ENCODE results near the gene PITX1. TPM values are rescaled to one million over a fixed set of nuclear protein-coding genes. Genes with fewer than 3 reads are reported as not detected.
A peak's percentile ranks its signal among the peaks of the same experiment; 100 is the strongest.

The PITX1 gene
- total and polyA plus RNA-seq, 7 donors: 13.6 to 103 (median 42.7) TPM

DNA sequence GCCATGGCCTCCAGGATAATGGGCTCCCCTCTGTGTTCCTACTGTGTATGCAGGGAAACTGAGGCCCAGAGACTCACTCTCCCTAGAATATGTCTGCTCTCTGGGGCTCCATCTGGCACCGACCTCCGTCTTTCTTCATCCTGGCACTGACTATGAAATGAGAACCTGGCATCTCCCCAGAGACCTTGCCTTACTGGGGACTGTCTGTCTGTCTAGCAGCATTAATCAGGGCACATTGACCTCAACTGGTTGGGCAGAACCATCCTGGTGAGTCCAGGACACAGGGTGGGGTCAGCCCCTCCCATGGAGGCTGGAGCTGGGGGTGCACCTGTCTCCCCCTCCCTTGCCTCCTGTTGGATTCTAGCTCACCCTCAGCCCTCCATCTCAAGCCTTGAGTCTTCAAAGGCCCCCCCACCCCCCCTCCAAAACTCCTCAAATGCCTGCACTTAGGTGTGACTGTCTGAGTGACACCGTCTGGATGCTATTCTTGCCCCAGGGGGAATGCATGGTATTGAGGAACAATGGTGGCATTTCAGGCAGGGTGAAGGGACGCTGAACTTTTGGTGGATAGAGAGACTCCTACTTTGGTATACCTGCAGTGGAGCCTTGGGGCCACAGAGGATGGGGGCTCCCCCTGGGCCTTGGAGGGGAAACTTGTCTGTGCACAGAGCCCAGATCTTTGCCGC is 12.8 kb upstream of the PITX1 start:
- intact Hi-C loops (cut with DNase I): no loop called here
- H3K27me3 ChIP-seq (ENCODE audit: insufficient read depth in 3 of 3, low read length in 2 of 3): peaks cover 0 to 13% (median 2%) of the 10 kb centered on the region in 3 donors
- H3K36me3 ChIP-seq (ENCODE audit: insufficient read depth in 1 of 2, low read depth in 1 of 2): no peaks in the 10 kb centered on the region
- no peak overlapping the region for H3K27ac ChIP-seq
- H3K4me3 ChIP-seq: no peak overlapping the region
- H3K9me3 ChIP-seq: no peaks in the 10 kb centered on the region
- TF ChIP-seq, protein P1, sequence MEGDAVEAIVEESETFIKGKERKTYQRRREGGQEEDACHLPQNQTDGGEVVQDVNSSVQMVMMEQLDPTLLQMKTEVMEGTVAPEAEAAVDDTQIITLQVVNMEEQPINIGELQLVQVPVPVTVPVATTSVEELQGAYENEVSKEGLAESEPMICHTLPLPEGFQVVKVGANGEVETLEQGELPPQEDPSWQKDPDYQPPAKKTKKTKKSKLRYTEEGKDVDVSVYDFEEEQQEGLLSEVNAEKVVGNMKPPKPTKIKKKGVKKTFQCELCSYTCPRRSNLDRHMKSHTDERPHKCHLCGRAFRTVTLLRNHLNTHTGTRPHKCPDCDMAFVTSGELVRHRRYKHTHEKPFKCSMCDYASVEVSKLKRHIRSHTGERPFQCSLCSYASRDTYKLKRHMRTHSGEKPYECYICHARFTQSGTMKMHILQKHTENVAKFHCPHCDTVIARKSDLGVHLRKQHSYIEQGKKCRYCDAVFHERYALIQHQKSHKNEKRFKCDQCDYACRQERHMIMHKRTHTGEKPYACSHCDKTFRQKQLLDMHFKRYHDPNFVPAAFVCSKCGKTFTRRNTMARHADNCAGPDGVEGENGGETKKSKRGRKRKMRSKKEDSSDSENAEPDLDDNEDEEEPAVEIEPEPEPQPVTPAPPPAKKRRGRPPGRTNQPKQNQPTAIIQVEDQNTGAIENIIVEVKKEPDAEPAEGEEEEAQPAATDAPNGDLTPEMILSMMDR (IDR thresholded peaks at IDR 0.05): no peak
- ATAC-seq (peak in 3 of 4 donors; percentile 42 to 78 (median 75)), DNase-seq (peak in 1 of 2 donors; percentile 39)
- 23 to 59% (median 36%) methylated on average over 5 of the region's 5 CpGs for WGBS, 3 donors
- H3K4me1 ChIP-seq: peaks cover 9% of the 10 kb centered on the region

DNA sequence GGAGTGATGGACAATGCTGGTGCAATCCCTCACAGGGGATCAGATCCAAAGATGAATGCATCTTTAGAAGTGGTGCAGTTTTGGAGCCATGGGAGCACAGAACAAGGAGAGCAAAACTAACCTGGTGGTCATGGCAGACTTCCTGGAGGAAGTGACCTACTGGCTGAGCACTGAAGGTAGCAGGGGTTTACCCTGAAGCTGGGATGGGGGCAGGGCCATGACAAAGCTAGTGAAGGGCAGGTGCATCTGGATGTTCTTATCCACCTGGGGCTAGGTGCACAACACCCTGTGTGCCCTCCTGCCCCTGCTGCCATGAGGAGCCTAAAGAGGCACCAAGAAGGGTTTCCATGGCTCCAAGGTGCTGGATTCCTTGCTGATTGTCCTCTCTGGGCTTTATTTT is 11.5 kb upstream of the PITX1 start:
- no peak for ATAC-seq
- peak in 1 of 2 donors; percentile 28 for DNase-seq
- intact Hi-C loops (cut with DNase I): no loop called here
- TF ChIP-seq, protein P1 (IDR thresholded peaks at IDR 0.05): no peak
- Histone ChIP-seq H3K4me1 (peaks cover 9% of the 10 kb centered on the region), H3K9me3 (no peaks in the 10 kb centered on the region), H3K4me3 (no peak overlapping the region), H3K36me3 (ENCODE audit: insufficient read depth in 1 of 2, low read depth in 1 of 2) (no peaks in the 10 kb centered on the region), H3K27ac (no peak overlapping the region), H3K27me3 (ENCODE audit: insufficient read depth in 3 of 3, low read length in 2 of 3) (peaks cover 0 to 15% (median 2%) of the 10 kb centered on the region in 3 donors)

DNA sequence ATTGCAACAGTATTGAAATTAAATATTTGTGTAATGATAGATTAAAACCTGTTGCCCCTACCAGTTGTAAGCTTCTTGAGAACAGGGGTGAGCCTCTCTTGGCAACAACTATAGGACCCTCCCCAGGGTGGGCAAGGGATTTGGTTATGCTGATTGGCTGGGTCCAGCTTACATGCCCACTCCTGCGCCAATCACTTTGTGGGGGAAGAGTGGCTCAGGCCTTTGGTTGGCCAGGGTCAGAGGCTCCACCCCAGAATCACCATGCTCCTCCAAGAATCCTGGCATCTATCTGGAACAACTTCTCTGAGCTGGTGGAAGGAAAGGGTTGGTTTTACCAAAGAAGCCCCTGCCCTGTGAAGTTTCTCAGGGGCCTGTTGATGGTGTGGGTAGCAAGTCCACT is 8.6 kb upstream of the PITX1 start:
- Histone ChIP-seq H3K9me3 (no peaks in the 10 kb centered on the region), H3K27me3 (ENCODE audit: insufficient read depth in 3 of 3, low read length in 2 of 3) (peaks cover 0 to 39% (median 4%) of the 10 kb centered on the region in 3 donors), H3K27ac (no peak overlapping the region), H3K4me1 (peaks cover 14% of the 10 kb centered on the region), H3K36me3 (ENCODE audit: insufficient read depth in 1 of 2, low read depth in 1 of 2) (no peaks in the 10 kb centered on the region), H3K4me3 (no peak overlapping the region)
- peak in 1 of 2 donors; percentile 10 for DNase-seq
- ATAC-seq: no peak
- 88 to 100% (median 100%) methylated on average over 1 of the region's 1 CpG for WGBS, 3 donors
- TF ChIP-seq, protein P1 (IDR thresholded peaks at IDR 0.05): no peak
- intact Hi-C loops (cut with DNase I): no loop called here

DNA sequence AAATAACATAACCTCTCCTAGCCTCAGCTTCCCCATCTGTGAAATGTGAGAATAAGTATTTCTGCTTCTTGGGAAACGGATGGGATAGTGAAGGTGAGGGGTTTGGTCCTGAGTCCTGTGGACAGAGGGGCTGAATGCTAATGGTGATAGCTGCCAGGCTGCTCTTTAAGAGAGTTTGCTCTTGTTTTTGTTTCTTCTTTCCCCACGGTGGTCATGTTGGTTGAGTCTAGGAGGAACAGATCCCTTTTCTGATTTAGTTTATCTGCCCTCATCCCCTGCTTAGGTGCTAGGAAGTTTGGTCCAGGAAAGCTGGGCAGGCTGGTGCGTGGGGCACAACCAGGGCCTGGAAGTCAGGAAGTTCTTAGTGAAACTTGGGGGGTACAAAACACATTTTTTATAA is 7.7 kb upstream of the PITX1 start:
- Histone ChIP-seq H3K27me3 (ENCODE audit: insufficient read depth in 3 of 3, low read length in 2 of 3) (peaks cover 0 to 44% (median 8%) of the 10 kb centered on the region in 3 donors), H3K4me1 (peaks cover 6% of the 10 kb centered on the region), H3K4me3 (no peak overlapping the region), H3K9me3 (no peaks in the 10 kb centered on the region), H3K36me3 (ENCODE audit: insufficient read depth in 1 of 2, low read depth in 1 of 2) (no peaks in the 10 kb centered on the region), H3K27ac (no peak overlapping the region)
- intact Hi-C loops (cut with DNase I): no loop called here
- DNase-seq: peak in 1 of 2 donors; percentile 5
- WGBS, 3 donors: 79 to 91% (median 84%) methylated on average over 3 of the region's 3 CpGs
- no peak for ATAC-seq
- TF ChIP-seq, protein P1 (IDR thresholded peaks at IDR 0.05): no peak

Measured in psoas muscle (tissue), 8 donors.